K562 (cell line): ENCODE results near the gene PPP3CB. TPM values are rescaled to one million over a fixed set of nuclear protein-coding genes. Genes with fewer than 3 reads are reported as not detected.

Experiments
- ATAC-seq: fragments of 200-7000 bp; cut with Tn5 transposase; 3 replicates; pipeline ENCODE4 v1.9.1; 2020; ENCODE audit warnings: moderate library complexity
- BruUV-seq: library from RNA; stranded (reverse); fragments of 400-500 nt; replicated peaks from 2 replicates; lab custom pipeline; 2021; lab: Mats Ljungman, UMichigan
- CTCF ChIA-PET: fragments of 300-600 bp; formaldehyde crosslinking; extraction: SDS; loops from one replicate; lab custom pipeline; 2021; ENCODE audit warnings: low intra/inter-chr PET ratio; lab: Yijun Ruan, JAX
- POLR2A ChIA-PET: fragments of 300-600, 350-650 bp; sonication (Branson Sonifier 250); formaldehyde crosslinking; extraction: SDS; loops from one replicate; lab custom pipeline; 2021; ENCODE audit warnings: antibody characterized with exemption, inconsistent platforms; lab: Yijun Ruan, JAX
- DNase-seq, 4 experiments: peaks; one replicate each; pipeline versions ENCODE4 v3.0.0 to v3.0.0-alpha.2; 2011 to 2018; ENCODE audit warnings: low spot score in 3 of 4, mixed read lengths in 3 of 4; ENCODE audit errors: extremely low read depth in 1 of 4
- FAIRE-seq: peaks from 2 replicates; lab custom pipeline; 2011; peaks lifted over from hg19 to GRCh38; lab: Jason Lieb, UNC
- H2AFZ ChIP-seq: 2 replicates; pipeline ENCODE4 v1.6.0; 2011; ENCODE audit warnings: low read depth, low read length, control low read depth, inconsistent platforms
- H3K27ac ChIP-seq: fragments of 200-600 bp; 3 replicates; pipeline ENCODE4 v1.8.0; 2011; ENCODE audit warnings: low read depth, mild to moderate bottlenecking, control low read depth, inconsistent platforms, low read length, moderate library complexity, mixed read lengths; ENCODE audit errors: extremely low read depth
- H3K27me3 ChIP-seq, 2 experiments: fragments of 300-600 bp in 1 of 2; 2 replicates in 1 of 2; 3 replicates in 1 of 2; pipeline versions ENCODE4 v1.6.0 to v1.8.0; 2011; ENCODE audit warnings: inconsistent platforms in 2 of 2, low read length in 2 of 2, mild to moderate bottlenecking in 1 of 2, mixed read lengths in 1 of 2, moderate library complexity in 1 of 2; ENCODE audit not compliant: control insufficient read depth in 2 of 2, insufficient read depth in 2 of 2
- H3K36me3 ChIP-seq: fragments of 300-600 bp; 3 replicates; pipeline ENCODE4 v1.8.0; 2011; ENCODE audit warnings: mild to moderate bottlenecking, low read length, inconsistent platforms; ENCODE audit not compliant: control insufficient read depth, insufficient read depth
- H3K4me1 ChIP-seq, 2 experiments: fragments of 200-600 bp in 1 of 2; replicated peaks in 1 of 2; 2 replicates in 1 of 2; 3 replicates in 1 of 2; pipeline versions ENCODE4 v1.5.1 to v1.8.0; 2011; ENCODE audit warnings: inconsistent platforms in 2 of 2, low read length in 2 of 2, mild to moderate bottlenecking in 1 of 2, mixed read lengths in 1 of 2, moderate library complexity in 1 of 2; ENCODE audit not compliant: control insufficient read depth in 2 of 2, insufficient read depth in 2 of 2
- H3K4me2 ChIP-seq: 2 replicates; pipeline ENCODE4 v1.6.1; 2011; ENCODE audit warnings: low read length, control low read depth, inconsistent platforms, mixed read lengths; ENCODE audit not compliant: insufficient read depth
- H3K4me3 ChIP-seq: fragments of 200-600 bp; sonication (generic), shearing (Covaris generic); 2 replicates; pipeline ENCODE4 v1.5.1; 2016; ENCODE audit warnings: control low read depth, inconsistent platforms
- H3K79me2 ChIP-seq: fragments of 200-600 bp; 3 replicates; pipeline ENCODE4 v1.8.0; 2011; ENCODE audit warnings: low read length, inconsistent platforms; ENCODE audit not compliant: control insufficient read depth, insufficient read depth
- H3K9ac ChIP-seq, 2 experiments: 2 replicates each; pipeline versions ENCODE4 v1.6.0 to v1.6.1; 2011; ENCODE audit warnings: low read depth in 2 of 2, low read length in 2 of 2, control low read depth in 1 of 2, inconsistent platforms in 1 of 2, mild to moderate bottlenecking in 1 of 2, mixed read lengths in 1 of 2; ENCODE audit not compliant: insufficient read depth in 1 of 2
- H3K9me1 ChIP-seq: one replicate; pipeline ENCODE4 v1.6.0; 2011; ENCODE audit warnings: inconsistent platforms, mild to moderate bottlenecking, low read length, moderate library complexity; ENCODE audit not compliant: control insufficient read depth, insufficient read depth
- H3K9me3 ChIP-seq: replicated peaks from 2 replicates; pipeline ENCODE4 v1.5.1; 2011; ENCODE audit warnings: low read depth, low read length, inconsistent platforms; ENCODE audit not compliant: control insufficient read depth, insufficient read depth
- H4K20me1 ChIP-seq: replicated peaks from 2 replicates; pipeline ENCODE4 v1.6.1; 2011; ENCODE audit warnings: low read length, inconsistent platforms, mixed read lengths; ENCODE audit not compliant: control insufficient read depth, insufficient read depth
- ARID1B ChIP-seq: fragments of 450-650 bp; IDR thresholded peaks from 2 replicates; pipeline ENCODE4 v1.6.1; 2016; ENCODE audit warnings: antibody characterized with exemption, mild to moderate bottlenecking, inconsistent platforms
- ATF3 ChIP-seq, 2 experiments: fragments of 450-650 bp in 1 of 2; sonication (generic) in 1 of 2; formaldehyde crosslinking in 1 of 2; IDR thresholded peaks in 1 of 2; conservative IDR thresholded peaks in 1 of 2; 2 replicates each; pipeline versions ENCODE4 v1.6.1 to v1.8.1; 2016 to 2023; ENCODE audit warnings: mild to moderate bottlenecking in 2 of 2, moderate library complexity in 2 of 2, inconsistent platforms in 1 of 2, missing genetic modification reagents in 1 of 2
- ATF7 ChIP-seq: fragments of 450-650 bp; IDR thresholded peaks from 2 replicates; pipeline ENCODE4 v1.7.1; 2014; ENCODE audit warnings: mild to moderate bottlenecking, moderate library complexity
- DMBX1 ChIP-seq: fragments of 250-450 bp; sonication (Bioruptor Pico); IDR thresholded peaks from 2 replicates; pipeline ENCODE4 v1.8.0; 2022; ENCODE audit warnings: inconsistent platforms, mild to moderate bottlenecking, moderate library complexity, borderline replicate concordance
- ELF2 ChIP-seq: fragments of 250-450 bp; sonication (Bioruptor Pico); IDR thresholded peaks from 2 replicates; pipeline ENCODE4 v1.5.0; 2021; ENCODE audit warnings: mild to moderate bottlenecking
- FOXA3 ChIP-seq, 2 experiments: fragments of 450-650 bp in 1 of 2; sonication (generic) in 1 of 2; formaldehyde crosslinking; IDR thresholded peaks in 1 of 2; conservative IDR thresholded peaks in 1 of 2; 2 replicates each; pipeline versions ENCODE4 v1.4.0 to v1.8.0; 2020 to 2022; ENCODE audit warnings: mild to moderate bottlenecking in 2 of 2, missing genetic modification reagents in 1 of 2
- JUND ChIP-seq, 2 experiments: IDR thresholded peaks; 2 replicates in 1 of 2; 3 replicates in 1 of 2; pipeline ENCODE4 v1.6.1; 2011; ENCODE audit warnings: borderline replicate concordance in 2 of 2, low read depth in 2 of 2, low read length in 2 of 2, improper control_type of control experiment in 1 of 2, missing biosample characterization in 1 of 2, missing genetic modification characterization in 1 of 2, missing genetic modification reagents in 1 of 2
- KAT8 ChIP-seq: fragments of 450-650 bp; IDR thresholded peaks from 2 replicates; pipeline ENCODE4 v1.6.1; 2016; ENCODE audit warnings: low read depth, mild to moderate bottlenecking
- MAFG ChIP-seq: fragments of 450-650 bp; conservative IDR thresholded peaks from 2 replicates; pipeline ENCODE4 v1.6.1; 2016; ENCODE audit warnings: missing genetic modification characterization, missing compliant biosample characterization
- MED1 ChIP-seq: sonication (generic); formaldehyde crosslinking; IDR thresholded peaks from 2 replicates; pipeline ENCODE4 v1.8.1; 2023; ENCODE audit warnings: missing genetic modification reagents, borderline replicate concordance
- MEF2A ChIP-seq: IDR thresholded peaks from 2 replicates; pipeline ENCODE4 v1.6.1; 2011; ENCODE audit warnings: low read depth, mild to moderate bottlenecking, low read length, moderate library complexity; ENCODE audit not compliant: control insufficient read depth
- PHB2 ChIP-seq: fragments of 450-650 bp; IDR thresholded peaks from 2 replicates; pipeline ENCODE4 v1.6.1; 2017; ENCODE audit warnings: low read depth
- POLR2AphosphoS2 ChIP-seq: IDR thresholded peaks from 2 replicates; pipeline ENCODE4 v1.6.1; 2012; ENCODE audit warnings: low read length, improper control_type of control experiment
- POLR2B ChIP-seq: fragments of 450-650 bp; IDR thresholded peaks from 2 replicates; pipeline ENCODE4 v1.6.1; 2018; ENCODE audit warnings: low read depth; ENCODE audit not compliant: partially characterized antibody
- RFX5 ChIP-seq: IDR thresholded peaks from 2 replicates; pipeline ENCODE4 v1.6.1; 2011; ENCODE audit warnings: low read depth, mild to moderate bottlenecking, improper control_type of control experiment, low read length
- SOX6 ChIP-seq: fragments of 450-650 bp; IDR thresholded peaks from 2 replicates; pipeline ENCODE4 v1.6.1; 2014; ENCODE audit warnings: mild to moderate bottlenecking
- SPI1 ChIP-seq: IDR thresholded peaks from 2 replicates; pipeline ENCODE4 v1.6.1; 2011; ENCODE audit warnings: low read depth, low read length, control low read depth, borderline replicate concordance
- TAF1 ChIP-seq: IDR thresholded peaks from 2 replicates; pipeline ENCODE4 v1.6.1; 2011; ENCODE audit warnings: mild to moderate bottlenecking, low read length, moderate library complexity; ENCODE audit not compliant: insufficient read depth, control insufficient read depth, severe bottlenecking; ENCODE audit errors: extremely low read depth
- WGBS: fragments of 100-300 bp; shearing (Covaris generic); methylation state at CpG from one replicate; pipeline ENCODE4 v1.1.6; 2016; ENCODE audit warnings: low coverage, mixed read lengths; ENCODE audit not compliant: insufficient coverage; ENCODE audit errors: missing lambda C conversion rate; 5-methylcytosine and 5-hydroxymethylcytosine counted together
- in situ Hi-C: fragments of 300-500 bp; cut with MboI; formaldehyde crosslinking; loops from 4 replicates; pipeline ENCODE4 v1.15.0; 2018; ENCODE audit warnings: inconsistent platforms, mixed read lengths
- intact Hi-C: fragments of 100-400 bp; cut with micrococcal nuclease; formaldehyde crosslinking; loops from 2 replicates; pipeline ENCODE4 v1.14.2; 2022
- polyA plus RNA-seq, 8 experiments: library from polyadenylated mRNA; depleted of rRNA in 4 of 8; stranded (reverse) in 5 of 8; unstranded in 3 of 8; fragments of >200 nt; fragmentation: Nextera tagmentation in 2 of 8; fragmentation: Illumina TruSeq in 1 of 8; extraction: Ambion mirVana in 2 of 8; extraction: Trizol in 1 of 8; gene quantifications; 2 replicates each; pipeline versions ENCODE4 v1.2.1 to v1.2.3, GENCODE V29; 2011 to 2014; ENCODE audit warnings: inconsistent platforms in 1 of 8, missing spikeins in 1 of 8
- total RNA-seq, 7 experiments: library from RNA; depleted of rRNA in 6 of 7; stranded (reverse); fragments of >200 nt in 6 of 7; fragmentation: Illumina TruSeq in 2 of 7; extraction: Trizol in 2 of 7; gene quantifications; 2 replicates each; pipeline versions ENCODE4 v1.2.1 to v1.2.3, GENCODE V29; 2011 to 2021; ENCODE audit warnings: low replicate concordance in 1 of 7

PPP3CB gene
- total and polyA plus RNA-seq, 9 of the 15 experiments (the other 6 are each of a cell fraction or from before 2014, with no cell fraction given): 9.6 to 27.6 (median 17.8) TPM

GRCh38 chr10:73471226-73471625 lies 24.6 kb downstream of the PPP3CB start:
- CTCF ChIA-PET: no interaction called here
- peaks cover 71% of the 10 kb centered on the region for H3K36me3 ChIP-seq

GRCh38 chr10:73469579-73469978 lies 26.2 kb downstream of the PPP3CB start:
- no peak overlapping the region for H2AFZ ChIP-seq
- no TSS peak for BruUV-seq
- FAIRE-seq (no peak), ATAC-seq (no peak), DNase-seq (no peak)
- H3K36me3 ChIP-seq: peaks cover 68% of the 10 kb centered on the region
- in situ Hi-C loops: no loop called here
- intact Hi-C loops: no loop called here
- no peaks in the 10 kb centered on the region for H4K20me1 ChIP-seq
- H3K79me2 ChIP-seq: no peaks in the 10 kb centered on the region
- no peak overlapping the region for H3K4me3 ChIP-seq
- no peak overlapping the region for H3K4me2 ChIP-seq
- H3K4me1 ChIP-seq: no peaks in the 10 kb centered on the region
- no peaks in the 10 kb centered on the region for H3K27me3 ChIP-seq
- ChIA-PET POLR2A (interaction anchor here (0.6 to 1.7 kb wide), 3 partner anchors 9 to 302 kb away, joined by 3 to 4 read pairs (median 3); no protein-coding TSS in a partner anchor), CTCF (no interaction called here)
- H3K9me1 ChIP-seq: no peaks in the 10 kb centered on the region
- no peaks in the 10 kb centered on the region for H3K9me3 ChIP-seq
- H3K9ac ChIP-seq: no peak overlapping the region
- no peak overlapping the region for H3K27ac ChIP-seq
- TF ChIP-seq ATF7: peak; percentile 53
- no peak for TF ChIP-seq POLR2B
- TF ChIP-seq PHB2: no peak
- TF ChIP-seq POLR2AphosphoS2: no peak
- peak; percentile 90 for TF ChIP-seq MEF2A
- no peak for TF ChIP-seq FOXA3 (CRISPR knock-in tag; conservative IDR thresholded peaks at IDR 0.05 in 1 of 2, IDR thresholded peaks at IDR 0.05 in 1 of 2)
- peak; percentile 70; the same call in 1 of the 2 replicates for TF ChIP-seq SPI1
- peak; percentile 16; the same call in 1 of the 2 replicates for TF ChIP-seq JUND (IDR thresholded peaks at IDR 0.05; ENCODE audit: borderline replicate concordance, low read depth, low read length)
- peak; percentile 63; the same call in 2 of the 3 replicates for TF ChIP-seq JUND (tag; IDR thresholded peaks at IDR 0.05; ENCODE audit: borderline replicate concordance, low read depth, low read length)
- TF ChIP-seq MED1 (CRISPR knock-in tag): no peak
- no peak for TF ChIP-seq ELF2 (CRISPR knock-in tag)
- TF ChIP-seq ATF3 (IDR thresholded peaks at IDR 0.05): peak; percentile 69
- no peak for TF ChIP-seq ATF3 (CRISPR knock-in tag; conservative IDR thresholded peaks at IDR 0.05)

More at GRCh38 chr10:73471226-73471625, 24.6 kb downstream of the PPP3CB start:
- H3K79me2 ChIP-seq: no peaks in the 10 kb centered on the region
- no peaks in the 10 kb centered on the region for H3K27me3 ChIP-seq
- ATAC-seq (no peak), FAIRE-seq (no peak), DNase-seq (no peak)
- BruUV-seq: no TSS peak
- no peak overlapping the region for H3K9ac ChIP-seq
- H3K4me1 ChIP-seq: no peaks in the 10 kb centered on the region
- POLR2A ChIA-PET: interaction anchor here (1.1 kb wide), 1 partner anchor 19 kb away, joined by 3 read pairs; no protein-coding TSS in a partner anchor
- H3K4me2 ChIP-seq: no peak overlapping the region
- no peak overlapping the region for H2AFZ ChIP-seq
- 81% methylated on average over 3 of the region's 3 CpGs for WGBS
- TF ChIP-seq KAT8: no peak
- TF ChIP-seq MAFG (tag): no peak
- no peak for TF ChIP-seq TAF1
- no peak for TF ChIP-seq RFX5
- TF ChIP-seq SOX6: no peak
- TF ChIP-seq ARID1B: no peak
- no peak for TF ChIP-seq DMBX1 (CRISPR knock-in tag)
- H3K27ac ChIP-seq: no peak overlapping the region
- no peaks in the 10 kb centered on the region for H4K20me1 ChIP-seq
- H3K9me3 ChIP-seq: no peaks in the 10 kb centered on the region
- no peak overlapping the region for H3K4me3 ChIP-seq
- intact Hi-C loops: no loop called here
- in situ Hi-C loops: no loop called here
- no peaks in the 10 kb centered on the region for H3K9me1 ChIP-seq
